Brain microvascular endothelial cell (primary cell): Measurements from ENCODE around the gene CCDC70.

Source experiments
- DNase-seq: peaks from one replicate; pipeline ENCODE4 v3.0.0-alpha.2; 2020
- H3K27ac ChIP-seq: fragments of 250-450 bp; sonication (Bioruptor Pico); 2 replicates; pipeline ENCODE4 v1.5.1; 2020; ENCODE audit warnings: mild to moderate bottlenecking, moderate library complexity
- H3K27me3 ChIP-seq: fragments of 250-450 bp; sonication (Bioruptor Pico); replicated peaks from 2 replicates; pipeline ENCODE4 v1.5.1; 2020; ENCODE audit warnings: mild to moderate bottlenecking
- H3K36me3 ChIP-seq: fragments of 250-450 bp; sonication (Bioruptor Pico); replicated peaks from 2 replicates; pipeline ENCODE4 v1.5.1; 2020; ENCODE audit warnings: mild to moderate bottlenecking
- H3K4me3 ChIP-seq: 2 replicates; pipeline ENCODE4 v1.5.1; 2011; ENCODE audit warnings: low read depth, mild to moderate bottlenecking, control low read depth, low read length, moderate library complexity
- CTCF ChIP-seq: IDR thresholded peaks from 2 replicates; pipeline ENCODE4 v1.5.1; 2011; ENCODE audit warnings: low read depth, mild to moderate bottlenecking, moderate library complexity, low read length, control low read depth, inconsistent platforms; ENCODE audit errors: missing control alignments
- in situ Hi-C: cut with HindIII; loops from 2 replicates; pipeline ENCODE4 v1.10.0; 2017; ENCODE audit warnings: low sequenced_read_pairs, low pct_ligation_motif_present

CCDC70 gene

GRCh38 chr13:51869916-51870315 is 8.1 kb downstream of the CCDC70 start:
- Histone ChIP-seq H3K27me3 (no peaks in the 10 kb centered on the region), H3K4me3 (no peak overlapping the region), H3K27ac (no peak overlapping the region), H3K36me3 (no peaks in the 10 kb centered on the region)
- in situ Hi-C loops, result no loop called here
- no peak for DNase-seq
- no peak for TF ChIP-seq CTCF

- in situ Hi-C loops, result no loop called here
- Histone ChIP-seq H3K27ac (no peak overlapping the region), H3K4me3 (no peak overlapping the region), H3K27me3 (no peaks in the 10 kb centered on the region), H3K36me3 (no peaks in the 10 kb centered on the region)
- no peak for DNase-seq
- TF ChIP-seq CTCF, result no peak
Observed at GRCh38 chr13:51870616-51871015, 8.8 kb downstream of the CCDC70 start.

DNA sequence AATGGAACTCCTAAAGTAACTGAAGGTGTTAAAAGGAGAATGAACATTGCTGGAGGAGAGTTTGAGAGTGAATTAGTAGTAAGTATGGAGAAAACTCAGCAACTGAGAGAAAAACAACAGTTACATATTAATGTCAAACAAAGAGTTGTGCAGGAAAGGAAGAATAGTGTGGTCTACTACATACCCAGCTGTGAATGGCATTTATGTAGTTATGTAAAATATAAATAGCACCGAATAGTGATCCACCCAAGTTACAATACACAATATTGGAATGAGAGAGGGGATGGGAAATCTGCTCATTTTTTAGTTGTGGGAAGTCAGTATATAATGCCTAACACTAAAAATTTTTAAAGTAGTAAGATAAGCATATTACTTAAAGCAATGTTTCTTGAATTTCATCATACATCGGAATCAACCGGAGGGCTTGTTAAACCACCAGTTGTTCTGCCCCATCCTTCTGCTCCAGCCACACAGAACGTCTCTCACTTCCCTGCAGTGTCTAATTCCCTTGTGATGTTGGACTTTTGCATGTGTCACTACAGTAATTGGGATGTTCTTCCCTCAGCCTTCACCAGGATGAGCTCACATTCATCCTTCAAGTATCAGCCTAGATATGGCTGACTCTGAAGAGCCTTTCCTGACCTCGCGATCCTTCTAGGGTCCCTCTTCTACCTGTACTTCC is 11.5 kb downstream of the CCDC70 start:
- no peak for TF ChIP-seq CTCF
- Histone ChIP-seq H3K36me3 (no peaks in the 10 kb centered on the region), H3K4me3 (no peak overlapping the region), H3K27ac (no peak overlapping the region), H3K27me3 (no peaks in the 10 kb centered on the region)
- no peak for DNase-seq
- in situ Hi-C loops, result no loop called here

- no peaks in the 10 kb centered on the region for H3K27me3 ChIP-seq
- H3K36me3 ChIP-seq, result no peaks in the 10 kb centered on the region
- TF ChIP-seq CTCF, result no peak
- no peak overlapping the region for H3K4me3 ChIP-seq
- no peak for DNase-seq
- in situ Hi-C loops, result no loop called here
- no peak overlapping the region for H3K27ac ChIP-seq
Observed at GRCh38 chr13:51873837-51874236, 12.1 kb downstream of the CCDC70 start.

DNA sequence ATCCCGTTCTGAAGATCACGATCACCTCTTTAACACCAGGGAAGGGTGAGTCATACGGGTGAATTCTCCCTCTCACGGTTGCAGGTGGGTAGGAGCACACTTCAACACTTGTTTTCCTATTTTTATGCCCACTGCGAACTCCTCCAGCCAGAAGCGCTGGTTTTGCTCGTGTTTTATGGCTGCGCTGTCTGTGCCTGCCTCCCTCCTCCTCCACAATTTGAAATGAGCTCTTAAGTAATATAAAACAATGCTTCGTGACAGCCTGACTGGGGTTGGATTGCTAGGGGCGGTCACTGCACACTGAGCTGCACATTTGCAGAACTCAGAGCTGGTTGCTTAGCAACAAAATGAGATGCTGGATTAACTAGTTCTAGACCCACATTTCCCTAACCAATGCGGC is 12.9 kb downstream of the CCDC70 start:
- in situ Hi-C loops, result no loop called here
- DNase-seq, result no peak
- H3K36me3 ChIP-seq, result no peaks in the 10 kb centered on the region
- no peak overlapping the region for H3K4me3 ChIP-seq
- no peak for TF ChIP-seq CTCF
- no peak overlapping the region for H3K27ac ChIP-seq
- H3K27me3 ChIP-seq, result no peaks in the 10 kb centered on the region

DNA sequence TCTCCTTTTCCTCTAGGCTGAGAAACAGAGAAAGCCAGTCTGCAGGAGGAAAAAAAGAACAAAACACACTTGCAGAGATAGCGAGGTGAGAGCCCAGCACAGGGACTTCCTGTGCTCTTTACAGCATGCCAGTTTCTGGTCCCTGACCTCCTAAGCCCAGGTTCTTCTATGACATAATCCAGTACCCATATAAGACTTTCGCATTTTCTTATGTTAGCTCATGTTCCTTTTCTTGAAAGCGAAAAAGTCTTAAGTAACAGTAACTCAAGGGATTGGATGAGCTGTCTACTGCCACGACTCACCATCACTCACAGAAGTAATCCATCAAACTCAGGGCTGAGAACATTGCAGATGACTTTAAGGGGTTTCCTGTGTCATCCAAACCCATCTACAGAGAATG is 17.4 kb downstream of the CCDC70 start:
- TF ChIP-seq CTCF, result no peak
- H3K36me3 ChIP-seq, result no peaks in the 10 kb centered on the region
- H3K27ac ChIP-seq, result no peak overlapping the region
- no peak overlapping the region for H3K4me3 ChIP-seq
- DNase-seq, result no peak
- no peaks in the 10 kb centered on the region for H3K27me3 ChIP-seq
- in situ Hi-C loops, result no loop called here
